Lung (tissue), 12 donors: ENCODE data around the gene FAM120B. TPM values are rescaled to one million over a fixed set of nuclear protein-coding genes. Genes with fewer than 3 reads are reported as not detected.

ENCODE experiments used
- ATAC-seq: fragments of 200-7000 bp; cut with Tn5 transposase; one replicate; pipeline ENCODE4 v1.9.1; 2020; ENCODE audit warnings: moderate number of reproducible peaks; ENCODE audit not compliant: insufficient read depth, low FRiP score
- DNase-seq, 3 donors: peaks; one replicate each; pipeline ENCODE4 v3.0.0-alpha.2; 2013 to 2017
- H3K27ac ChIP-seq, 2 donors: one replicate each; pipeline ENCODE4 v1.5.1; 2013; ENCODE audit warnings: mild to moderate bottlenecking in 2 of 2, moderate library complexity in 2 of 2, control low read depth in 1 of 2, inconsistent platforms in 1 of 2, low read depth in 1 of 2, low read length in 1 of 2
- H3K27me3 ChIP-seq, 3 donors: one replicate each; pipeline ENCODE4 v1.5.1; 2013; ENCODE audit warnings: low read length in 2 of 3; ENCODE audit not compliant: control insufficient read depth in 3 of 3, insufficient read depth in 3 of 3
- H3K36me3 ChIP-seq, 4 donors: one replicate each; pipeline ENCODE4 v1.5.1; 2013; ENCODE audit warnings: low read length in 4 of 4, mild to moderate bottlenecking in 1 of 4, moderate library complexity in 1 of 4; ENCODE audit not compliant: control insufficient read depth in 4 of 4, insufficient read depth in 4 of 4
- H3K4me1 ChIP-seq, 5 donors: one replicate each; pipeline ENCODE4 v1.5.1; 2013; ENCODE audit warnings: low read length in 5 of 5, mild to moderate bottlenecking in 2 of 5, moderate library complexity in 1 of 5; ENCODE audit not compliant: control insufficient read depth in 5 of 5, insufficient read depth in 5 of 5
- H3K4me3 ChIP-seq: one replicate; pipeline ENCODE4 v1.5.1; 2013; ENCODE audit warnings: mild to moderate bottlenecking, control low read depth, moderate library complexity
- H3K9ac ChIP-seq, 2 donors: one replicate each; pipeline ENCODE4 v1.5.1; 2013; ENCODE audit warnings: low read length in 2 of 2, control low read depth in 1 of 2; ENCODE audit not compliant: insufficient read depth in 1 of 2
- H3K9me3 ChIP-seq, 4 donors: one replicate each; pipeline ENCODE4 v1.5.1; 2013; ENCODE audit warnings: low read length in 3 of 4, mild to moderate bottlenecking in 1 of 4, moderate library complexity in 1 of 4; ENCODE audit not compliant: control insufficient read depth in 4 of 4, insufficient read depth in 3 of 4
- CTCF ChIP-seq: IDR thresholded peaks from 2 replicates; pipeline ENCODE4 v1.5.1; 2012; ENCODE audit warnings: mild to moderate bottlenecking; ENCODE audit errors: control extremely low read depth, extremely low read depth
- WGBS, 2 donors: extraction: QIAGEN DNeasy Blood & Tissue Kit; methylation state at CpG; one replicate each; pipeline ENCODE4 v1.1.7; 2013; 5-methylcytosine and 5-hydroxymethylcytosine counted together
- polyA plus RNA-seq, 2 donors: library from polyadenylated mRNA; stranded (reverse); fragments of 200-250 nt; gene quantifications; one replicate each; pipeline ENCODE4 v1.2.1, GENCODE V29; 2013
- total RNA-seq, 2 donors: library from RNA; depleted of rRNA in 1 of 2; stranded (reverse); fragments of >200 nt in 1 of 2; gene quantifications; one replicate each; pipeline ENCODE4 v1.2.1, GENCODE V29; 2014 to 2021
- donor health status: control.
- donor health status: control.
- donor health status: Bipolar disorder and iron deficiency.
- donor health status: healthy.
- donor health status: DM: yes; HTN: yes; CAD: no.

The FAM120B gene
- total and polyA plus RNA-seq, 4 donors: 8.5 to 35.6 (median 20.7) TPM

GRCh38 chr6:170307080-170307545 is 555 bp downstream of the FAM120B start:
- 7 to 9% methylated on average over 15 of the region's 15 CpGs for WGBS, 2 donors
- Histone ChIP-seq H3K4me3 (peak overlapping the region; percentile 91), H3K36me3 (peaks cover 0 to 8% (median 0%) of the 10 kb centered on the region in 4 donors), H3K9me3 (no peaks in the 10 kb centered on the region), H3K9ac (peak overlapping the region; percentile 92 to 96), H3K4me1 (peaks cover 12 to 31% (median 19%) of the 10 kb centered on the region in 5 donors), H3K27ac (peak overlapping the region; percentile 92 to 96), H3K27me3 (no peaks in the 10 kb centered on the region)
- no peak for ATAC-seq
- no peak for DNase-seq
- no peak for TF ChIP-seq CTCF

- ATAC-seq (no peak), DNase-seq (no peak)
- Histone ChIP-seq H3K36me3 (peaks cover 0 to 8% (median 0%) of the 10 kb centered on the region in 4 donors), H3K9me3 (no peaks in the 10 kb centered on the region), H3K27ac (no peak overlapping the region), H3K4me3 (no peak overlapping the region), H3K4me1 (peaks cover 12 to 31% (median 19%) of the 10 kb centered on the region in 5 donors), H3K27me3 (no peaks in the 10 kb centered on the region), H3K9ac (no peak overlapping the region)
- WGBS, 2 donors: 93 to 98% methylated on average over 1 of the region's 1 CpG
- TF ChIP-seq CTCF: no peak
Measured at GRCh38 chr6:170308761-170309160, 2.2 kb downstream of the FAM120B start.

GRCh38 chr6:170311696-170312095 is 5.1 kb downstream of the FAM120B start:
- Histone ChIP-seq H3K4me1 (peaks cover 11 to 29% (median 15%) of the 10 kb centered on the region in 5 donors), H3K27me3 (no peaks in the 10 kb centered on the region), H3K9me3 (no peaks in the 10 kb centered on the region), H3K27ac (no peak overlapping the region), H3K36me3 (peaks cover 0 to 6% (median 0%) of the 10 kb centered on the region in 4 donors), H3K9ac (no peak overlapping the region), H3K4me3 (no peak overlapping the region)
- no peak for ATAC-seq
- no peak for DNase-seq
- TF ChIP-seq CTCF: no peak
- 90% methylated on average over 5 of the region's 5 CpGs for WGBS, 2 donors

- peaks cover 0 to 2% (median under 1%) of the 10 kb centered on the region in 4 donors for H3K36me3 ChIP-seq
- H3K9ac ChIP-seq: no peak overlapping the region
- no peak for TF ChIP-seq CTCF
- no peak overlapping the region for H3K27ac ChIP-seq
- DNase-seq: no peak
- H3K27me3 ChIP-seq: no peaks in the 10 kb centered on the region
- WGBS, 2 donors: 95 to 98% methylated on average over 2 of the region's 2 CpGs
- H3K4me1 ChIP-seq: peaks cover 4 to 27% (median 7%) of the 10 kb centered on the region in 5 donors
- ATAC-seq: no peak
- no peak overlapping the region for H3K4me3 ChIP-seq
- H3K9me3 ChIP-seq: no peaks in the 10 kb centered on the region
Measured at GRCh38 chr6:170312876-170313275, 6.3 kb downstream of the FAM120B start.
